SK-N-SH treated with all-trans-retinoic acid at 6 μM for 48 hours (cell line): ENCODE results near the gene NCK2.

Experiments
- ATAC-seq: fragments of 200-7000 bp; cut with Tn5 transposase; 3 replicates; pipeline ENCODE4 v1.9.1; 2020; ENCODE audit warnings: mild to moderate bottlenecking, moderate library complexity
- ARNTL ChIP-seq: fragments of 450-650 bp; formaldehyde crosslinking; IDR thresholded peaks from 2 replicates; pipeline ENCODE4 v1.5.0; 2020; ENCODE audit warnings: low read depth, mild to moderate bottlenecking, moderate library complexity, borderline replicate concordance
- CSDC2 ChIP-seq: fragments of 250-450 bp; sonication (Bioruptor Pico); IDR thresholded peaks from 2 replicates; pipeline ENCODE4 v1.5.0; 2020; ENCODE audit warnings: mild to moderate bottlenecking, moderate library complexity
- ESRRG ChIP-seq: fragments of 250-450 bp; sonication (Bioruptor Pico); IDR thresholded peaks from 2 replicates; pipeline ENCODE4 v1.6.1; 2021; ENCODE audit warnings: mild to moderate bottlenecking
- GLIS3 ChIP-seq: fragments of 250-450 bp; sonication (Bioruptor Pico); IDR thresholded peaks from 2 replicates; pipeline ENCODE4 v1.5.0; 2020; ENCODE audit warnings: mild to moderate bottlenecking, moderate library complexity
- ISL1 ChIP-seq: fragments of 250-450 bp; sonication (Bioruptor Pico); IDR thresholded peaks from 2 replicates; pipeline ENCODE4 v2.1.2; 2022; ENCODE audit warnings: mild to moderate bottlenecking, moderate library complexity
- OSR1 ChIP-seq: fragments of 250-450 bp; sonication (Bioruptor Pico); IDR thresholded peaks from 2 replicates; pipeline ENCODE4 v1.8.0; 2022; ENCODE audit warnings: moderate library complexity, mild to moderate bottlenecking, inconsistent platforms
- PATZ1 ChIP-seq: fragments of 250-450 bp; sonication (Bioruptor Pico); IDR thresholded peaks from 2 replicates; pipeline ENCODE4 v1.8.0; 2020; ENCODE audit warnings: mild to moderate bottlenecking, moderate library complexity, borderline replicate concordance
- POU6F1 ChIP-seq: fragments of 250-450 bp; sonication (Bioruptor Pico); IDR thresholded peaks from 2 replicates; pipeline ENCODE4 v1.8.0; 2021; ENCODE audit warnings: low read depth, mild to moderate bottlenecking, moderate library complexity, borderline replicate concordance
- PPARA ChIP-seq: fragments of 250-450 bp; sonication (Bioruptor Pico); IDR thresholded peaks from 2 replicates; pipeline ENCODE4 v1.5.0; 2020; ENCODE audit warnings: mild to moderate bottlenecking, borderline replicate concordance
- RARB ChIP-seq: fragments of 250-450 bp; sonication (Bioruptor Pico); IDR thresholded peaks from 2 replicates; pipeline ENCODE4 v1.8.0; 2021; ENCODE audit warnings: mild to moderate bottlenecking, moderate library complexity
- SNAI2 ChIP-seq: fragments of 250-450 bp; sonication (Bioruptor Pico); IDR thresholded peaks from 2 replicates; pipeline ENCODE4 v1.5.0; 2020; ENCODE audit warnings: mild to moderate bottlenecking, moderate library complexity
- TCF4 ChIP-seq: fragments of 250-450 bp; sonication (Bioruptor Pico); IDR thresholded peaks from 2 replicates; pipeline ENCODE4 v1.8.0; 2021; ENCODE audit warnings: mild to moderate bottlenecking, moderate library complexity, borderline replicate concordance
- TOX ChIP-seq: fragments of 250-450 bp; sonication (Bioruptor Pico); IDR thresholded peaks from 2 replicates; pipeline ENCODE4 v1.8.0; 2021; ENCODE audit warnings: mild to moderate bottlenecking, moderate library complexity, borderline replicate concordance
- ZC3H10 ChIP-seq: fragments of 250-450 bp; sonication (Bioruptor Pico); IDR thresholded peaks from 2 replicates; pipeline ENCODE4 v1.5.1; 2021; ENCODE audit warnings: mild to moderate bottlenecking, moderate library complexity
- ZFP3 ChIP-seq: fragments of 250-450 bp; sonication (Bioruptor Pico); IDR thresholded peaks from 2 replicates; pipeline ENCODE4 v1.5.0; 2020; ENCODE audit warnings: mild to moderate bottlenecking, moderate library complexity
- ZFP30 ChIP-seq: fragments of 450-650 bp; formaldehyde crosslinking; IDR thresholded peaks from 2 replicates; pipeline ENCODE4 v1.5.0; 2022; ENCODE audit warnings: mild to moderate bottlenecking, moderate library complexity
- ZNF70 ChIP-seq: fragments of 450-650 bp; formaldehyde crosslinking; IDR thresholded peaks from 2 replicates; pipeline ENCODE4 v1.5.0; 2020; ENCODE audit warnings: mild to moderate bottlenecking, moderate library complexity
- ZNF8 ChIP-seq: fragments of 450-650 bp; formaldehyde crosslinking; IDR thresholded peaks from 2 replicates; pipeline ENCODE4 v1.5.0; 2020; ENCODE audit warnings: mild to moderate bottlenecking, moderate library complexity
- TF ChIP-seq, protein P1 (sequence below): fragments of 250-450 bp; sonication (Bioruptor Pico); IDR thresholded peaks from 2 replicates; pipeline ENCODE4 v1.5.1; 2021; ENCODE audit warnings: mild to moderate bottlenecking, moderate library complexity
- TF ChIP-seq, protein P2 (sequence below): fragments of 250-450 bp; sonication (Bioruptor Pico); IDR thresholded peaks from 2 replicates; pipeline ENCODE4 v1.5.0; 2020; ENCODE audit warnings: mild to moderate bottlenecking, moderate library complexity

Gene NCK2

DNA sequence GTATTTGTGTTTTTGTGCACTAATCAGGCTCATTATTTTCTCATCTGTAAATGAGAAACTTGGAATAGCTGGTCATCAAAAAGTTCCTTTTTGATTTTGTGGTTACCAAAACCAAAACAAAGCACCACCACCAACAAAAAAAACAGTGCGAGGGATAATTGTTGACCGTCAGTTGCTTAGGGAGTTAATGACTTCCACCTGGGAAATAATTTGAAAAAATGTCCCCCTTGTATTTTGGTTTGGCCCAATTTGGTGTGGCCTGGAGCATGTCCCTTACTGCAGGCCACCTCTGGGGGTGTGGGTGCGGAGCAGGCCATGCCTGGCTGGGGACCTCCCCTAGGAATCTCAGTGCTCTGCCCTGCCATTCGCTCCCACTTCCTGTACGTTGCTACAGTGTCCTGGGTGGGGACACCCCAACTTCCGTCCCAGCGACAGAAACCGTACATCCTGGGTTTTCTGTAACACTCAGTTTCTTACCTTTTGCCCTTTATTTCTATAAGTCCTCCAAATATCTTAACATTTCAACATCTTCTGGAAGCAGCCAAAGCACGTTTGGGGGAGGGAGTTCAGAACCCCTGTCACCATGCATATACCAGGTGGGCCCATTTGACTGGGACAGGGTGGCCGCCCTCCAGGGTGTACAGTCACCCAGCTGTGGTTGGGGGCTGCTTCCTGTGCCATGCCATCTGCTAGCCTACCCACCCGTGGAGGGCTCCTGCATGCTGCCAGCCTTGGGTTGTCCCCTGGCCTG is 31.3 kb downstream of the NCK2 start:
- no peak for TF ChIP-seq RARB (CRISPR knock-in tag)
- no peak for TF ChIP-seq PPARA (CRISPR knock-in tag)
- no peak for TF ChIP-seq ZNF70 (CRISPR knock-in tag)
- no peak for TF ChIP-seq ZFP30 (CRISPR knock-in tag)
- no peak for TF ChIP-seq SNAI2 (CRISPR knock-in tag)
- no peak for TF ChIP-seq PATZ1 (CRISPR knock-in tag)
- no peak for TF ChIP-seq CSDC2 (CRISPR knock-in tag)
- TF ChIP-seq, protein P1, sequence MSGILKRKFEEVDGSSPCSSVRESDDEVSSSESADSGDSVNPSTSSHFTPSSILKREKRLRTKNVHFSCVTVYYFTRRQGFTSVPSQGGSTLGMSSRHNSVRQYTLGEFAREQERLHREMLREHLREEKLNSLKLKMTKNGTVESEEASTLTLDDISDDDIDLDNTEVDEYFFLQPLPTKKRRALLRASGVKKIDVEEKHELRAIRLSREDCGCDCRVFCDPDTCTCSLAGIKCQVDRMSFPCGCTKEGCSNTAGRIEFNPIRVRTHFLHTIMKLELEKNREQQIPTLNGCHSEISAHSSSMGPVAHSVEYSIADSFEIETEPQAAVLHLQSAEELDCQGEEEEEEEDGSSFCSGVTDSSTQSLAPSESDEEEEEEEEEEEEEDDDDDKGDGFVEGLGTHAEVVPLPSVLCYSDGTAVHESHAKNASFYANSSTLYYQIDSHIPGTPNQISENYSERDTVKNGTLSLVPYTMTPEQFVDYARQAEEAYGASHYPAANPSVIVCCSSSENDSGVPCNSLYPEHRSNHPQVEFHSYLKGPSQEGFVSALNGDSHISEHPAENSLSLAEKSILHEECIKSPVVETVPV, result no peak
- TF ChIP-seq, protein P2, sequence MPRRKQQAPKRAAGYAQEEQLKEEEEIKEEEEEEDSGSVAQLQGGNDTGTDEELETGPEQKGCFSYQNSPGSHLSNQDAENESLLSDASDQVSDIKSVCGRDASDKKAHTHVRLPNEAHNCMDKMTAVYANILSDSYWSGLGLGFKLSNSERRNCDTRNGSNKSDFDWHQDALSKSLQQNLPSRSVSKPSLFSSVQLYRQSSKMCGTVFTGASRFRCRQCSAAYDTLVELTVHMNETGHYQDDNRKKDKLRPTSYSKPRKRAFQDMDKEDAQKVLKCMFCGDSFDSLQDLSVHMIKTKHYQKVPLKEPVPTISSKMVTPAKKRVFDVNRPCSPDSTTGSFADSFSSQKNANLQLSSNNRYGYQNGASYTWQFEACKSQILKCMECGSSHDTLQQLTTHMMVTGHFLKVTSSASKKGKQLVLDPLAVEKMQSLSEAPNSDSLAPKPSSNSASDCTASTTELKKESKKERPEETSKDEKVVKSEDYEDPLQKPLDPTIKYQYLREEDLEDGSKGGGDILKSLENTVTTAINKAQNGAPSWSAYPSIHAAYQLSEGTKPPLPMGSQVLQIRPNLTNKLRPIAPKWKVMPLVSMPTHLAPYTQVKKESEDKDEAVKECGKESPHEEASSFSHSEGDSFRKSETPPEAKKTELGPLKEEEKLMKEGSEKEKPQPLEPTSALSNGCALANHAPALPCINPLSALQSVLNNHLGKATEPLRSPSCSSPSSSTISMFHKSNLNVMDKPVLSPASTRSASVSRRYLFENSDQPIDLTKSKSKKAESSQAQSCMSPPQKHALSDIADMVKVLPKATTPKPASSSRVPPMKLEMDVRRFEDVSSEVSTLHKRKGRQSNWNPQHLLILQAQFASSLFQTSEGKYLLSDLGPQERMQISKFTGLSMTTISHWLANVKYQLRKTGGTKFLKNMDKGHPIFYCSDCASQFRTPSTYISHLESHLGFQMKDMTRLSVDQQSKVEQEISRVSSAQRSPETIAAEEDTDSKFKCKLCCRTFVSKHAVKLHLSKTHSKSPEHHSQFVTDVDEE (CRISPR knock-in tag), result no peak
- TF ChIP-seq POU6F1 (CRISPR knock-in tag), result no peak
- TF ChIP-seq ESRRG (CRISPR knock-in tag), result no peak
- no peak for TF ChIP-seq ISL1 (CRISPR knock-in tag)
- no peak for TF ChIP-seq GLIS3 (CRISPR knock-in tag)
- TF ChIP-seq ZFP3, result no peak
- ATAC-seq, result no peak

DNA sequence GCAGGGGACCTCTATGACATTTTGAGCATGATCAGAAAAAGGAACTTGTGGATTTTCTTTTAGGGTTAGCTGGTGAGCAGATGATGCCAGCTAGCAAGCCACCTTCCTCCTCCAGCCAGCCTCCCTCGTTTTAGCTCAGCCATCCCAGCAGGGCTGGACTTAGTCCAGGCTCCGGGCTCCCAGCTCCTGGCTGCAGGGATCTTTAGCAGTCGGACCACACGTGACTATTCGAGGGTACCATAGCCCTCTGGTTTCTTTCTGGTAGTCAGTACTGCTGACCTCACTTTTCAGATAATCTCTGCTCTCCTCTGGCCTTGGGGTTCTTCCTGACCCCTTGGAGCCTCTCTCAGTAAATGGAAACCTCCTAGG is 31.8 kb downstream of the NCK2 start:
- ATAC-seq, result no peak

GRCh38 chr2:105777031-105777482 is 32.3 kb downstream of the NCK2 start:
- no peak for TF ChIP-seq ZC3H10
- TF ChIP-seq, protein P2 (CRISPR knock-in tag), result no peak
- TF ChIP-seq SNAI2 (CRISPR knock-in tag), result no peak
- TF ChIP-seq ARNTL (CRISPR knock-in tag), result no peak
- TF ChIP-seq ZNF8, result no peak
- TF ChIP-seq PPARA (CRISPR knock-in tag), result no peak
- ATAC-seq, result no peak

More for the DNA sequence above, 31.8 kb downstream of the NCK2 start:
- TF ChIP-seq OSR1 (CRISPR knock-in tag) (no peak), ESRRG (CRISPR knock-in tag) (no peak), TOX (CRISPR knock-in tag) (no peak), TCF4 (CRISPR knock-in tag) (no peak), ZFP30 (CRISPR knock-in tag) (no peak)
- TF ChIP-seq, protein P1, result no peak
- TF ChIP-seq, all 23 proteins: peak for 0
